ENCODE data around the gene SYS1.
"Not testable (repeated sequence)": the region's sequence is repeated elsewhere in the genome, so short reads cannot be mapped to it uniquely, and the experiment has no call there.

The SYS1 gene

DNA sequence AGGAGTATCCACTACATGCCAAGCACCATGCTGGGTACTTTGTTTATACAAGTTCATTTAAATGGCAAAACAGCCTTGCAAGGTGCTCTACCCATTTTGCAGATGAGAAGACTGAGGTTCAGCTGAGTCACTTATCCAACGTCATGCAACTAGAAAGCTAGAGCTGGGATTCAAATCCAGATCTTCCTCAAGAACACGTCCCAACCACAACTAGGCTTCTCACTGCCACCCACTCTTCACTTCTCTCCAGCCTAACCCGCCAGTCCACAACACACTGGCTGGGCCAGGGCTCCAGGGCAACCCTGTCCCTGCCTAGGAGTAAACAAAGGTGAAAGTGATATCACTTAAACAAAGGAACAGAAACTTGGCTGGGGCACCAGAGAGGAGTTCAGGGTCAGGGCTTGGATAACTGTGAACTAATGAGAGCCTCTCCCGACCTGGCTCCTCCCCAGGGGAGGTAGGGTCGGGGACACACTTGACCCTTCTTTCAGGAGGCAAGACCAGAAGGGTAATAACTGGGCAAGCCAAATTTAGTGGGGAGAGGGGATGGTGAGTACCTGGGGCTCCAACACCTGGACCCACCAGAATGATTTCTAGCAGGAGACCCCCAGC lies 22.6 kb upstream of the SYS1 start:
- DNase-seq: no peak

DNA sequence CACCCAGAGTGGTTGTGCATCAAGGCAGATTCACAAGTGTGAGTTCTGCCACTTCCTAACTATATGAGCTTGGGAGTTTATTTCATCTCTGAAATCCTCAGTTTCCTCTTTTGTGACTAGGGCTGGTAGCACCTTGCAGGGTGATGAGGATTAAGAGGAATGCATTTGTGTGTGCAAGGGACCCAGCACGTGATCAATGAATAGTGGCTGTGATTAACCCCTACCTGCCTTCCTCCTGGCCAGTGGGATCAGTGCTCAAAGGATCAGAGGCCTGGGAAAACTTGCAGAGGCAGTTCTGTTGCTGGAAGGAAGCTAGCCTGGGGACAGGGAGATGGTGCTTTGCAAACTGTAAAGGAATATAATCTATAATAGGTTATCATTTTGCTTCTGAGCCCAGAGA lies 22.0 kb upstream of the SYS1 start:
- no peak for DNase-seq

DNA sequence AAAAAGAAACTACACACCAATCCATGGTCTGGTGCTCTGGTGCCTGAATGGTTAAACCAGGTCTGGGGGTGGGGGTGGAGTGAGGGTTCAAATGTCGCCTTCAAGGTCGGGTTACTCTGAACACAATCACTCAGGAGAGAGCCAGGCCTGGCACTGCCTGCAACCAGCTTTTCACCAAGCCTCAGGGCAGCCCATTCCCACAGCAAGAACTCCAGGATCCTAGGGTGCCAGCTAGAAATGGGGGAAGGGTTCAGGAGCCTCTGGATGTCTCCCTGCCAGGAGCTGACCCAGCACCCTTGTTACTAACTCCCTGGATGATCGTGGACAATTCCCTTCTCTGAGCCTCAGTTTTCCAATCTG lies 21.4 kb upstream of the SYS1 start:
- DNase-seq: no peak

DNA sequence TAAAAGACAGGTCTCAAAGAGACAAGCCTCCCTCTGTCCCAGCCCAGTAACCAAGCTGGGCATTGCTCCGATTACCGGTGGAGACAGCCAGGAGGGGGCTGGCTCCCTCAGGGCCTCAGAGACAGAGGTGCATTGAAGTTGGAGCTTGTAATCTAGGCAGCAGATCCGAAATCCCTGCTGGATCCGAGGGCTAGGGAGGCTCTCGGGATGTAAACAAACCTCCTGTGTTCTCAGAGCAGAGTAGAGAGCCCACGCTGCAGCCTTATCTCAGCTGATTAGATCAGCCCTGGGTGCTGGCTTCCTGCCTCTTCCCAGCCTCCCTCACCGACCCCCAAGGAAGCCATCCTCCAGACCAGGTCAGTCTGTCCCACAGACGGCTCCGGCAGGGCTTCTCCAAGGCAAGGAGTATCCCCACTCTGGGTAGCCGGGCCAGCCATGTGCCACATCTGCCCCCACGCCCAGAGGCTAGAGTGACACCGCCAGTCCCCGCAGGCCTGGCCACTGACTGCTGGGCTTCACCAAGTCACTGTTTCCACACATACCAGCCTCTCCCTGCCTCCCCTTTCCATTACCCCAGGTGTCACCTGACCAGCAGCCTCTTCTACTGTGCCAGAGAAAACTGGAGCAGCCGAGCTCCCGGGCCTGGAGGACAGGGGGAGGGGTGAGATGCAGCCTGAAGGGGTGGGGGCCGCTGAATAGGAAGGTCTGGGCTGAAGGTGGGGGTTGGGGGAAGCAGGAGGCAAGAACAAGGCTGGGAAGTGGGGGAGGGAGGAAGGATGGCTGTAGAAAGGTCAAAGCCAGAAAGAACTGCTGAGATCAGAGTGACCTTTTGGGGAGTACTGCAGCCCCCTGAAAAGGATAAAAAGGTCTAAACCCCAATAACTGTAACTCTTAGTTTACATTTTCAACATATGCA lies 20.8 kb upstream of the SYS1 start:
- no peak for DNase-seq

DNA sequence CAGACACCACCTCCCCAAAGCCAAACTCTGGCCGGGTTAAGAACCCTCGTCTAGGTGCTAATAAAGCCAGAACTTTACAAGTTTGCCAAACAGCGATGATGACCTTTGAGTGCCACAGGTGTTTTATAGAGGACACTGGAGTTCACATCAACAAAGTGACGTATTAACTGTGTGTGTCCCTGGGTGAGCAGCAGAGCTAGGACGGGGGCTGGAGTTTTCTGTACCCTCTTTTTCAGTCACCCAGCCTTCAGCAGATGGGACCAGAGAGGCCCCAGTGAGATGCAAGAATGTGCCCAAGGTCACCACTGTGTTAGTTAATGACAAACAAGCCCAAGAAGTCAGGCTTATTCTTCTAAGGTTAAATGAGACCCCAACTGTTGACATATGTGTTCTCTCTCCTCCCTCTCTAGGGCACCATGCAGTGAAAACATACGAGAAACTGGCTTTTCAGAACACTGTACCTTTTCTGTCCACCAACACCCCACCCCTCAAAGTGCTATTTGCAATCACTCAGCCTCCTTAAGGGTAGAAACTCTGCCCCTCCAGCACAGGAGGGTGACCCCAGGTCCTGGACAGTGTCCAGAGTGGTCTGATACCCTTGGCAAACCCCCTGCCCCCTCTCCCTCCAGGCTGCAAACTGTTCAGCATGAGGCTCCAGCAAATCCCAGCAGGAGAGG lies 20.0 kb upstream of the SYS1 start:
- no peak for DNase-seq

DNA sequence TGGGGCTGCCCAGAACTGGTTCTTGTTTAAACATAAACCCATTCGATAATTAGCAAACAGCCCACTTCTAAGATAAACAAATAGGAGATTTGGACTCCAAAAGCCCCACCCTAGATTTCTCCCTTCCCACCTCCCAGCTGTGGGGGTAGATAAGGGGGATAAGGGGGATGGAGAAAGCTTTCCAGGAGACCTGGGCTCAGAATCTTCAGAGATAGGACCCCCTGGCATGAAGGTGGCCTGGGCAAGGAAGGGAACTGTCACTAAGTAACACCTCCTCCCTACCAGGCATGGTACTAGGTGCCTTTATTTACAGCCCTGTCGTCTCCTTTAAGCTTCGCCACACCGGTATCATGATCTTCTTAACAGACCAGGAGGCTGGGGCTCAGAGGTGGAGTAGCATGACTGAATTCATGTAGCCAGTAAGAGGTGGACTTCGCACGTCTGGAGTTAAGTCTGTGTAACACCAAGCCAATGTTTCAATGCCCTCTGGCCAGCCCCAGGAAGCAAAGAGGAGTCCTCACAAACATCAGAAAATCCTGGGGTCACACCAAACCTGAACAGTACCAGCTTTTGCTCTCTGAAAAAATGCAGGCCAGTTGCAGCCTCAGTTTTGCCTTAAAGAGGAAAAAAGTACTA lies 19.3 kb upstream of the SYS1 start:
- no peak for DNase-seq

DNA sequence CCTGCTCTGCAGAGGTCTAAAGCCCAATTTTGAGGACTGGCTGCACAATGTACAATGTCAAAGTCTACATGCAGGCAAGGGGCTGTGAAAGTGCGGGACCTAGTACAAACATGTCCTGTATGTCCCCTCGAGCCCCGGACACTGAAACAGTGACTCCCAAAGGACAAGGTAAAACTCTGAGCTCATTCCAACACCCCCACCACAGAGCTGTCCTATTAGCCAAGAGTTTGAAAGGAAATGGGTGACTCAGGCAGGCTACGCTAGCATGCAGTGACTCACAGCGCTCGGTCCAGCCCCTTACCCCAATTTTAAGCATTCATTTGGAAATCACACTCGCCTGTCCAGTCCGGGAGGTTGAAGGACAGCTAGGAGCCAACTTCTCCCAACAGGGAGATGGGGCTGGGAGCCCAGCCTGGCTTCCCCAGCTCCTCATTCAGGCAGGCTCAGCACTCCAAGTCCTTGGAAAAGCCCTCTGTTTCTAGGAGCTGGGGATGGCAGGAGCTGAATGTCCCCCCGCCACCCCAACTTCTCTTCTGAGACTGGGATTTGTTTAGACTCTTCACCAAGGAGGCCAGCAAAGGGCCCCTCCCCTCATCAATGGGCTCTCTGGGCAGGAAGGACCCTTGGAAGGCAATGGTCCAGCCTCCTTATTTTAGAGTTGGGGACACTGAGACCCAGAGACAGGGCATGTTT lies 18.6 kb upstream of the SYS1 start:
- DNase-seq: no peak

DNA sequence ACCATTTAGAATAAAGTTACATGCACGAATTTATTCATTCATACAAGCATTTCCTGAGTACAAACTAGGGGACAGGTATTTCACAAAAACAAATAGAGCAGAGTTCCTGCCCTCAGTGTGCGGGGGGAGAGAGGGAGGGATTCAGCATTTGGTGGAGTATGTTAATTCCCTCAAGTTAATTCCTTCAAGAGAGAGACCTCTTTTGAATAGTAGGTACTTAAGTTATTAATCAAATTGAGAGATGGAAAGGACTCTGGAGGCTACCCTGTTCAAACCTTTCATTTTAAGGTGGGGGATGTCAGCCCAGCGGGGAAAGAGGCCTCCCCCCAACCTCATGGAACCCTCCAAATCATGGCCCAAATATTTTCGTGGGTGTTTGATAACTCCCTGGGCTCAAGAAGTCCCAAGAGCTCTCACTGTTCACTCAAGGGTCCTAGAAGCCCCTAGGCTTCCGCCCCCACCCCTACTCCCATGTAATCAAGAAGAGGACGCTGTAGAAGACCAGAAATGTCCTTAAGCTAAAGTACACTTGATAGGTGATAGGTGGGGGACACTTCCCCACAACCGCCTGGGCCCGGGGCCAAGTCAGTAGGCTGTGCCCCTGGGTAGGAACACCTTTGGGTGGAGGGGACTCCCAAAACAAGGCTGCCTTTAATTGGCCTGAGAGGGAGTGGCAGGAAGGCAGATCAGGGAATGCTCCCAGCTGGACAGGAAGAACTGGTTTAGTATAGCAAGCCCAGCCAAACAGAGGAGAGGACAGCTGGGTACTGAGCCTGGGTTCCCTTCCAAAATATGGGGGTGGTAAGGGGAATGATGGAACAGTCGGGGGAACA lies 17.6 kb upstream of the SYS1 start:
- DNase-seq: no peak

DNA sequence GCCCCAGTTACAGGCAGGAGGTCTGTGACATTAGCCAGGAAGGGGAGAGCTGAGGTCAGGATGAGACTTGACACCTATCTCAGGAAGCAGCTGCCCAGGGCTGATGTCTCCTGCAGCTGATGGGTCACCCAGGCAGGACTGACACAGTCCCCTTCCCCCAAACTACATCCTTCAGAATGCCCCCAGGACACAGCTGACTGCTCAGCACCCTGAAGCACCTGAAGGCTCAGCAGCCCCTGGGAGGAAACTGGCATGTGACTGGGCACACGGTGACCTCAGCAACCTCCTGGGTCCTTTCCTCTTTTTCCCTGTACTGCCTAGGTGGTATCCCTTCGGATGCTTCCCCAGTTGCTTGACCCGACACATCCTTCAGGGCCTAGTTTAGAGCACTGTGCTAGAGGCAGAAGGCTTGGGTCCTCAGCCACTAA lies 16.7 kb upstream of the SYS1 start:
- DNase-seq: no peak

DNA sequence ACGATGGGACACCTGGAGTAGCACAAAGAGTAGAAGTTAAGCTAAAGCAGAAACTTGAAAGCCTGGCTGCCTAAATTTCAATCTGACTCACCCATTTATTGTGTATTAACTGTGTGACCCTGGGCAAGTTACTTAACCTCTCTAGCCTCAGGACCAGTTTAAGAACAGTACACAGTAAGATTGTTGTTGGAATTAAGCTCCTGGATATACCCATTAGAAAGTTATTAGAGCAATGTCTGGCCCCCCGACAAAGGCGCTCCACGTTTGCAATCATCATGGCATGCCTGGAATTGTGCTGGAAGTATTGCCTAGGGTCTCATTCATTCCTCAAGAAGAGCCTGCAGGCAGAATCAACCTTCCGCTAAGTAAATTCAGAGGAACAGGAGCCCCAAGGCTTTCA lies 16.1 kb upstream of the SYS1 start:
- DNase-seq: no peak

DNA sequence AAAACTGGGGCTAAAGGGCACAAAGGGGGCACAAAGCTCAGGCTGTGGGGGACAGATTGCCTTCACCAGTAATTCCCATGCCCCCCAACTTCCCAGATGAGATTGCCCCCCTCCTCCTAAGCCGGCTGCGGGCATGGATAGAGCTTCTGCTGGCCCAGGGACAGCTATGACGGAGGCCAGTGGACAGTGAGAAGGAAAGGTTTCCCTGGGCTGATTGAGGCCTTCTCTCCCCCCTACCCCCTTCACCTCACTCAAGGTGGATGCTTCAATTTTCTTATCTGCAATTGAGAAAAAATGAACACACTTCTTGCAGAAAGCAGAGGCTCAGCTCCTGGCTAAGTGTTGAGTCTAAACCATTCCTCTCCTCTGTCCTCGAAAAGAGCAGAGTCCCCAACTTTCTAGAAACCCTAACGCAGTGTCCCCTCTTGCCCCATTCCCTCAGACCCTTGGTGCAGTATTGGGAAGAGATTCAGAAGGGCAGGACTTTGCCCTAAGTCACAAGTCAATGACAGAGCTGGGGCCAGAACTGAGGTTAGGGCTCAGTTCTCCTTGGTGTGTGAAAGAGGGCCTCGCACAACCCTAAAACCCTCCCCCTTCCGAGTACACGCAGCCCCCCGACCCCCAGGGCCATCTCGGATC lies 15.5 kb upstream of the SYS1 start:
- no peak for DNase-seq

DNA sequence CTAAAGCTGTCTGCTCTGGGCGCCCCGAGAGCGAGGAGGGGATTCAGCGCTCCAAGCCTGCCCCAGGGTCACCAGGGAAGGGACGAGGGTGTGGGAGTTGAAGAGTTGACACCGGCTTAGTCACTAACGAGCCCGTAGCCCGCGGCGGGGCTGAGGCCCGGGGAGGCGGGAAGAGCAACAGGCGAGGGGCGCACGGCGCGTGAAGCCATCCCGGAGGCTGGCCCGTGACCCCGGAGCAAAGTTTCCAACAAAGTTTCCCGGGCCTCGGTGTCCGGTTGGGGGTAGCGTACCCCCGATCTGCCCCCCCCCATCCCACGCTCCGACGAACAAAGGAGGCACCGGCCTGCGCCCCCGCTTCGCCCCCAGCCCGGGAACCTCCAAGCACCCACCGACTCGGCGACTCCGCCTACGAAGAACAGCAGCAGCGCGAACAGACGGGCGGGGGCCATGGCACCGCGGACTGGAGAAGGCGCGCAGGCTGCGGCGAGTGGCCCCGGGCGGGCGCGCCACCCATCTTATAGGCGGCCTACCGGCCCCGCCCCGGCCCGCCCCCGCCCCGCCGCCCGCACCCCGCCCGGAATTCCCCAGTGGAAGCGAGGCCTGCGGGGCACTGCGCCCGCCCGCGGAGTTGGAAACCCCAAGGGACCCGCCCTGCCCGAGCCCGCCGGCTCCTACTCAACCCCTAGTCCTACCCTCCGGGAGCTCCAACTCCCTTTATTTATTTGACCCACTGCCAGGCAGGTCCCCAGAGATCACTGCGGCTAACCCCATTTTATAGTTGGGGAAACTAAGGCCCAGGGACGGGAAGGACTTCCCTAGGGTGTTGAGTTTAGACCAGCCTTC lies 14.8 kb upstream of the SYS1 start, which contains the start of gene SDC4:
Gene SDC4 (minus strand): TSS at position 489 of the 843 bp plus-strand sequence. CDS start 40 bp downstream, at position 449.
- DNase-seq: no peak

DNA sequence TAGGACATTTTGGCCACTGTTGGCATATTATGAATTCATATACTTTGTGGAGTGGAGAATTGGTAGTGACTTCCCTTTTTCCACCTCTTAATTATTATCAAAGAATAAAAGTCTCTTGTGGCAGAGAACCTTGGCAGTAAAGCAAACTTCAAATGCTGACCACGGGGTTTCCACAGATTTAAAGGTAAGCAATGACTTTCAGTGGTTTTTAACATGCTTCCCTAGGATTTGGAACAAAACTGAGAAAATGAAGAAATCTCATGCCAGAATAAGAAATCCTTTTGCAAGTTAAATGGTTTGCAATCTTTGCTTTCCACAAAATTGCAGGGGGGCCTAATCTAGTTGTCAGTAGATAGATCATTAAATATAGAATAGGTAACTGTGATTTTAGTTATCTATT lies 12.7 kb upstream of the SYS1 start:
- DNase-seq: no peak

DNA sequence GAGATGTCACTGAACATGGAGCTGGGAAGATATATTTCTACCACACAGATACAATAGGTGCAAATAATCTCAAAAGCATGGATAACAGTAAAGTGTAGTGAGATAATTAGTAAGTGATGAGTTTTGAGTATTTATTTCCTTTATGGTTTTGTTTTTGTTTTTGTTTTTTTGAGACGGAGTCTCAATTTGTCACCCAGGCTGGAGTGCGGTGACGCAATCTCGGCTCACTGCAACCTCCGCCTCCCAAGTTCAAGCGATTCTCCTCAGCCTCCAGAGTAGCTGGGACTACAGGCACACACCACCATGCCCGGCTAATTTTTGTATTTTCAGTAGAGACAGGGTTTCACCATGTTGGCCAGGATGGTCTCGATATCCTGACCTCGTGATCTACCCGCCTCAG lies 12.2 kb upstream of the SYS1 start:
- DNase-seq: not testable (repeated sequence)

DNA sequence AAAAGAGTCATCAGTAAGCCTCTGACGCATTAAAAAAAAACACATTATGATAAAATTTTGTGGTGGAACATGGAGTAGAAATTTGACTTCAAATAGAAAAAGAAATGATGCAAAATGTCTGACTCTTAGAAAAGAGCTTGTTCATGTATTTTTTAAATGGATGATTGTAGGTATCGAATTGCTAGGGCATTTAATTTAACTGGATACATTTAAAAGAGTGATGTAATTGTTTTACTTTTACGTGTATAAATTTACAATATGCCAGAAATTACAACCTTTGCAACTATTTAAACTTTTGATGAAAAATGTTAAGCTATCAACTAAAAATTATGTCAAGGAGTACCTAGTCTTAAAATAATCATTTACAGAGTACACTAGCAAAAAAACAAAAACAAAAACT lies 10.2 kb upstream of the SYS1 start:
- DNase-seq: no peak

DNA sequence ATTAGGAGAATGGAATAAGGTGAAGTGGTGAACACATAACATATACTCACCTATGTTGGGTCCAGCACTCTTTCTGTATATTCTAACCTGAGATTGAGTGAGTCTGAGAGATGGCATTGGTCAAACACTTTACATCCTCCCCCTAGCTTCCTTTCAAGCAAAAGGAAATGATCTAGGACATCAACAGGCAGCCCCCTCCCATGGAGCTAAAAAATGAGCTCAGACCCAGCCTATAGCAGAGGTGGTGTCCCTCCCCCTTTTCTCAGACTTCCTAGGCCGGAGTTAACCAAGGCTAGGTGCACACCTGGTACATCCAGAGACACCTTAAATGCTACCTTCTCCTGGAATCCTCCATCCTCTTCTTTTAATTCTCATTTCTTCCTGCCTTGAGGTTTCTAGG lies 9.2 kb upstream of the SYS1 start:
- DNase-seq: no peak

DNA sequence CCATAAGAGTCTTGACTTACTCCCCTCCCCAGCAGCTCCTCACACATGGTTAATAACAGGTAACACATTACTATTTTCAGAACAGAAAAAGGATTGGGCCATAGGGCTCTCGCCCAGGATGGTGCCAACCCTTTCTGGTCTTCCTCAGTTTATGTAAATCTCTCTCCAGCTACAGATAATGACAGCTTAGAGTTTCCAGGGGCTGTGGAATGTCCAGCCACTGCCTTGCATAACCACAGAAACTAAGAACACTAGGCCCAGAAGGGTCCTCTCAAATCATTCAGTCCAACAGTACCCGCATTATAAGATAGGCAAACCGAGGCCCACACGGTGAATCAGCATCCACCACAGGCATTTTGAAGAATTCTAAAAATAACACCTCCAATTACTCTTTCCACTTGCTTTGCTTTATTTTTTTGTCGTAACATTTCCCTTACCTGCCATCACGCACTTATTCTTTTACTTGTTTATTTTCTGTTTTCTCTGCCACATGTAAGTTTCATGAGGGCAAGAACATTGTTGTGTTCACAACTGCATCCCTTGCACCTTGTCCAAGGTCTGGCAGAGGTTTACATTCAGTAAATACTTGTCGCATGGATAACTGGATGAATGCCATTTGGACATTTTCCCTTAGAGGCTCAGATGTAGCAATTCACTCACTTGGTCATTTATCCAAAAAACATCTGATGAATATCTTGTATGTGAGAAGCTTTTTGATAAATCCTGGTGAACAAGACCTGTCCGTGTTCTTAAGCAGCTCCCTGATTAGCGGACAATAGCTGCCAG lies 8.3 kb upstream of the SYS1 start:
- no peak for DNase-seq

DNA sequence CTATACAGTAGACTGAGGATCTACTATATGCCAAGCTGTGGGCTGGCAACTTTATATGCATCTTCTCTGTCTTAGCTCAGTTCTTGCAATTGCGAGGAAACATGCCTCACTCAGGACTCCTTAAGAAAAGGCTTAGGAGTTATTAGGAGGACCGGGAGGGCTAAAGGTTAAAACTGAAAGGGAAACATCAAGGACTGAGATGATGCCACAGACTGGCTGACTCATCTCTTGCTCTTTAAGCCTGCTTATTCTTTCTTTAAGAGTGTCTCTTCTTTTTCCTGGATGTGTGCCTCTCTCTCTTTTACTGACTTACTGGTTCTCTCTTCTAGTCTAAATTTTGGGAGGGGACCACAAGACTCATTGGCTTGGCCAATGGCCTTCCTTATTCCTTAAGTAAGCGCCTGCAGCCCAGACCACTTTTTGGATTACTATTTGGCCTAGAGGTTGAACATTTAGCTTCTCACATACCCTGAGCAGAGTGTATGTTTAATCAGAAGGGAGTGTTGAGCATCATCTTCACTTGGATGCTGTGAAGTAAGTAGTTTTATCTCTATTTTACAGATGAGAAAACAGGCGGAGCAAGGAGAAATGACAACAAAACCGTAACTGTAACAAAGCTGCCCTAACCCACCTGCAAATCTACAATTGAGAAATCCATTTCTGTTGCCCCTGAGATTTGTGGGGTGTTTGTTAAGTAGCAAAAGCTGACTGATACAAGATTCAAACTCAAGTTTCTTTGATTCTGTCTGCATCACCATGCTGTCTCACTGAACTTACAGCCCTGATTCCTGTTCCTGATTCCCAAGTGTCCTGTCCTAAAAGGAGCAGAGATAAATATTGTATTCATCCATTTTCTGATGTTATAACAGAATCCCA lies 7.5 kb upstream of the SYS1 start:
- no peak for DNase-seq
